ENCODE data around the gene ADGRL3.

The ADGRL3 gene

GRCh38 chr4:61511716-61512488, 311.8 kb downstream of the ADGRL3 start:
- DNase-seq (ENCODE audit: insufficient read length, low spot score) (peak; percentile 9), FAIRE-seq (no peak)
- TF ChIP-seq POLR2A (IDR thresholded peaks at IDR 0.05; ENCODE audit: low read depth, low read length), result no peak

- no peak for DNase-seq (ENCODE audit: insufficient read length, low spot score)
- no peak for FAIRE-seq
- TF ChIP-seq POLR2A (IDR thresholded peaks at IDR 0.05; ENCODE audit: low read depth, low read length), result no peak
Observed at GRCh38 chr4:61514991-61515390, 314.9 kb downstream of the ADGRL3 start.

GRCh38 chr4:61517144-61517543, 317.0 kb downstream of the ADGRL3 start:
- DNase-seq (ENCODE audit: insufficient read length, low spot score), result no peak
- no peak for FAIRE-seq
- TF ChIP-seq POLR2A (IDR thresholded peaks at IDR 0.05; ENCODE audit: low read depth, low read length), result no peak

- FAIRE-seq, result no peak
Observed at GRCh38 chr4:61520166-61520565, 320.0 kb downstream of the ADGRL3 start.

GRCh38 chr4:61520681-61521160, 320.6 kb downstream of the ADGRL3 start:
- DNase-seq (ENCODE audit: insufficient read length, low spot score) (no peak), FAIRE-seq (peak; percentile 52)
- TF ChIP-seq POLR2A (IDR thresholded peaks at IDR 0.05; ENCODE audit: low read depth, low read length), result no peak

More at GRCh38 chr4:61520166-61520565, 320.0 kb downstream of the ADGRL3 start:
- no peak for DNase-seq (ENCODE audit: insufficient read length, low spot score)
- no peak for TF ChIP-seq POLR2A (IDR thresholded peaks at IDR 0.05; ENCODE audit: low read depth, low read length)

GRCh38 chr4:61521451-61521850, 321.3 kb downstream of the ADGRL3 start:
- FAIRE-seq, result no peak
- DNase-seq (ENCODE audit: insufficient read length, low spot score), result no peak
- no peak for TF ChIP-seq POLR2A (IDR thresholded peaks at IDR 0.05; ENCODE audit: low read depth, low read length)

- DNase-seq (ENCODE audit: insufficient read length, low spot score), result no peak
- no peak for FAIRE-seq
- TF ChIP-seq POLR2A (IDR thresholded peaks at IDR 0.05; ENCODE audit: low read depth, low read length), result no peak
Observed at GRCh38 chr4:61522312-61522711, 322.2 kb downstream of the ADGRL3 start.

- no peak for TF ChIP-seq POLR2A (IDR thresholded peaks at IDR 0.05; ENCODE audit: low read depth, low read length)
- FAIRE-seq (no peak), DNase-seq (ENCODE audit: insufficient read length, low spot score) (no peak)
Observed at GRCh38 chr4:61527888-61528287, 327.8 kb downstream of the ADGRL3 start.

GRCh38 chr4:61528595-61528994, 328.5 kb downstream of the ADGRL3 start:
- TF ChIP-seq POLR2A (IDR thresholded peaks at IDR 0.05; ENCODE audit: low read depth, low read length), result no peak
- DNase-seq (ENCODE audit: insufficient read length, low spot score), result no peak
- FAIRE-seq, result no peak

- TF ChIP-seq POLR2A (IDR thresholded peaks at IDR 0.05; ENCODE audit: low read depth, low read length), result no peak
- DNase-seq (ENCODE audit: insufficient read length, low spot score), result no peak
- no peak for FAIRE-seq
Observed at GRCh38 chr4:61531188-61531587, 331.1 kb downstream of the ADGRL3 start.

- no peak for TF ChIP-seq POLR2A (IDR thresholded peaks at IDR 0.05; ENCODE audit: low read depth, low read length)
- DNase-seq (ENCODE audit: insufficient read length, low spot score) (no peak), FAIRE-seq (no peak)
Observed at GRCh38 chr4:61532336-61533000, 332.3 kb downstream of the ADGRL3 start.

- no peak for TF ChIP-seq POLR2A (IDR thresholded peaks at IDR 0.05; ENCODE audit: low read depth, low read length)
- DNase-seq (ENCODE audit: insufficient read length, low spot score) (no peak), FAIRE-seq (no peak)
Observed at GRCh38 chr4:61533140-61533539, 333.0 kb downstream of the ADGRL3 start.

GRCh38 chr4:61540944-61541343, 340.8 kb downstream of the ADGRL3 start:
- no peak for DNase-seq (ENCODE audit: insufficient read length, low spot score)
- TF ChIP-seq POLR2A (IDR thresholded peaks at IDR 0.05; ENCODE audit: low read depth, low read length), result no peak
- no peak for FAIRE-seq

GRCh38 chr4:61541459-61541858, 341.3 kb downstream of the ADGRL3 start:
- no peak for TF ChIP-seq POLR2A (IDR thresholded peaks at IDR 0.05; ENCODE audit: low read depth, low read length)
- FAIRE-seq (no peak), DNase-seq (ENCODE audit: insufficient read length, low spot score) (no peak)

GRCh38 chr4:61543976-61544375, 343.9 kb downstream of the ADGRL3 start:
- FAIRE-seq (no peak), DNase-seq (ENCODE audit: insufficient read length, low spot score) (no peak)
- TF ChIP-seq POLR2A (IDR thresholded peaks at IDR 0.05; ENCODE audit: low read depth, low read length), result no peak

Measured in H54 (cell line).